K562 (cell line): ENCODE data around the gene PRRT1.

ENCODE experiments used
- ARID1B ChIP-seq: fragments of 450-650 bp; IDR thresholded peaks from 2 replicates; pipeline ENCODE4 v1.6.1; 2016; ENCODE audit warnings: antibody characterized with exemption, mild to moderate bottlenecking, inconsistent platforms
- MYC ChIP-seq, 2 experiments: fragments of 250-450 bp in 1 of 2; sonication (Bioruptor Pico) in 1 of 2; IDR thresholded peaks; 2 replicates each; pipeline versions ENCODE4 v1.5.1 to v1.6.1; 2012 to 2021; ENCODE audit warnings: low read depth in 2 of 2, borderline replicate concordance in 1 of 2, improper control_type of control experiment in 1 of 2, low read length in 1 of 2, mild to moderate bottlenecking in 1 of 2, moderate library complexity in 1 of 2
- ZNF140 ChIP-seq: fragments of 250-450 bp; sonication (Bioruptor Pico); IDR thresholded peaks from 2 replicates; pipeline ENCODE4 v1.8.0; 2021; ENCODE audit warnings: moderate library complexity, mild to moderate bottlenecking, inconsistent platforms

DNA sequence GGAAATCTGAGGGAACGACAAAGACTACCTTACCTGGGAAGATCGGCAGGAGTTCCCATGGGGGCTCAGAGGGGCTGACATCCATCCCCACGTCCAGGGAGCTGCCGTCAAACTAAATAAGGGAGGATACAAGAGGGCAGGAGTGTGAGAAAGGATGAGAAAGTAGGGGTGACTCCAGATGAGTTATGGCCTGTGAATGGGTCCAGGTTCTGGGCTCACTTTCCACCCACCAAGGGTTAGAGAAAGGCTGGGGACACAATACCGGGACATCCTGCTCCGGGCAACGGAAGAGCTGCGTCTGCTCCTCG lies 24.4 kb downstream of the PRRT1 start:
- TF ChIP-seq MYC (IDR thresholded peaks at IDR 0.05; ENCODE audit: low read depth, low read length) = no peak
- TF ChIP-seq MYC (CRISPR knock-in tag; IDR thresholded peaks at IDR 0.05; ENCODE audit: borderline replicate concordance, low read depth) = no peak
- TF ChIP-seq ZNF140 (CRISPR knock-in tag) = no peak
- TF ChIP-seq ARID1B = no peak
